Colonic mucosa (tissue), 4 donors: Measurements from ENCODE around the gene ETV3L. TPM values are rescaled to one million over a fixed set of nuclear protein-coding genes. Genes with fewer than 3 reads are reported as not detected.
A peak's percentile ranks its signal among the peaks of the same experiment; 100 is the strongest.

ENCODE experiments used
- DNase-seq: peaks from one replicate; pipeline ENCODE4 v3.0.0-alpha.2; 2020
- H3K27ac ChIP-seq: fragments of 200-600 bp; one replicate; pipeline ENCODE4 v1.8.0; 2021
- H3K27me3 ChIP-seq: fragments of 200-600 bp; one replicate; pipeline ENCODE4 v1.8.0; 2021
- H3K36me3 ChIP-seq: fragments of 200-600 bp; one replicate; pipeline ENCODE4 v1.8.0; 2021
- H3K4me1 ChIP-seq: fragments of 200-600 bp; one replicate; pipeline ENCODE4 v1.8.0; 2021; ENCODE audit warnings: mild to moderate bottlenecking
- H3K4me3 ChIP-seq: fragments of 200-600 bp; one replicate; pipeline ENCODE4 v1.8.0; 2021
- H3K9ac ChIP-seq, 2 donors: one replicate each; pipeline ENCODE4 v1.7.0; 2013; ENCODE audit warnings: control low read depth in 2 of 2, low read depth in 2 of 2, low read length in 2 of 2
- H3K9me3 ChIP-seq: fragments of 200-600 bp; one replicate; pipeline ENCODE4 v1.8.0; 2021
- intact Hi-C: fragments of 100-400 bp; cut with DNase I; formaldehyde crosslinking; loops from one replicate; pipeline ENCODE4 v1.14.1; 2022
- total RNA-seq, 2 donors: library from RNA; stranded (reverse); fragmentation: NEBNext Ultra II Directional in 1 of 2; extraction: Animal tissue kit (Norgen Biotek cat#: 25700) in 1 of 2; gene quantifications; one replicate each; pipeline ENCODE4 v1.2.1, GENCODE V29; 2021
- TF ChIP-seq, protein P1 (sequence below): fragments of 200-600 bp; IDR thresholded peaks from one replicate; pipeline ENCODE4 v1.8.0; 2022; ENCODE audit warnings: antibody characterized with exemption, mild to moderate bottlenecking
- donor health status: healthy.
- donor health status: DM: no; HTN: no; CAD: no.
- donor health status: DM: no; HTN: no; CAD: no.

Gene ETV3L
- total RNA-seq, 2 donors from 2014 or later: not detected

DNA sequence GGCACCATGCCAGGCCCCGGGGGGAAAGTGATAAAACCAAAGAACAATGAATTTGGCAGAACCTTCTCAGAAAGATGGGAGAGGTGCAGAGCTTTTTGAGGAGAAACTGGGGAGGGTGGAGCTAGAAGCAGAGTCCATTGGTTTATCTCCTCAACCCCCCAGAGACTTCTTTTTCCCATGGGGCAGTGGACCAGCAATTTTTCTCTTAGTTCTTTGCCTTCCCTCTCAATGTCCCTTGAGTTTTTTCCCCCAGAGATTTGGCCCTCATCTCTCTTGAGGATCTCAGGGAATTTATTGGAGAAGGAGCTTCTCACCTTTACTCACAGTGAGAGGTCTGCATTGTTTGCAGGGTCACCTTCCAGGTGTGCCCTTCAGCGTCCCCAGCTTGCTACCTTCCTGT, 48.8 kb downstream of the ETV3L start:
- H3K27ac ChIP-seq: no peak overlapping the region
- no peak for DNase-seq
- no peaks in the 10 kb centered on the region for H3K27me3 ChIP-seq
- no peaks in the 10 kb centered on the region for H3K4me1 ChIP-seq
- no peak overlapping the region for H3K4me3 ChIP-seq
- H3K9me3 ChIP-seq: no peaks in the 10 kb centered on the region
- TF ChIP-seq, protein P1, sequence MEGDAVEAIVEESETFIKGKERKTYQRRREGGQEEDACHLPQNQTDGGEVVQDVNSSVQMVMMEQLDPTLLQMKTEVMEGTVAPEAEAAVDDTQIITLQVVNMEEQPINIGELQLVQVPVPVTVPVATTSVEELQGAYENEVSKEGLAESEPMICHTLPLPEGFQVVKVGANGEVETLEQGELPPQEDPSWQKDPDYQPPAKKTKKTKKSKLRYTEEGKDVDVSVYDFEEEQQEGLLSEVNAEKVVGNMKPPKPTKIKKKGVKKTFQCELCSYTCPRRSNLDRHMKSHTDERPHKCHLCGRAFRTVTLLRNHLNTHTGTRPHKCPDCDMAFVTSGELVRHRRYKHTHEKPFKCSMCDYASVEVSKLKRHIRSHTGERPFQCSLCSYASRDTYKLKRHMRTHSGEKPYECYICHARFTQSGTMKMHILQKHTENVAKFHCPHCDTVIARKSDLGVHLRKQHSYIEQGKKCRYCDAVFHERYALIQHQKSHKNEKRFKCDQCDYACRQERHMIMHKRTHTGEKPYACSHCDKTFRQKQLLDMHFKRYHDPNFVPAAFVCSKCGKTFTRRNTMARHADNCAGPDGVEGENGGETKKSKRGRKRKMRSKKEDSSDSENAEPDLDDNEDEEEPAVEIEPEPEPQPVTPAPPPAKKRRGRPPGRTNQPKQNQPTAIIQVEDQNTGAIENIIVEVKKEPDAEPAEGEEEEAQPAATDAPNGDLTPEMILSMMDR: no peak
- H3K9ac ChIP-seq: no peak overlapping the region
- no peaks in the 10 kb centered on the region for H3K36me3 ChIP-seq
- intact Hi-C loops: no loop called here

DNA sequence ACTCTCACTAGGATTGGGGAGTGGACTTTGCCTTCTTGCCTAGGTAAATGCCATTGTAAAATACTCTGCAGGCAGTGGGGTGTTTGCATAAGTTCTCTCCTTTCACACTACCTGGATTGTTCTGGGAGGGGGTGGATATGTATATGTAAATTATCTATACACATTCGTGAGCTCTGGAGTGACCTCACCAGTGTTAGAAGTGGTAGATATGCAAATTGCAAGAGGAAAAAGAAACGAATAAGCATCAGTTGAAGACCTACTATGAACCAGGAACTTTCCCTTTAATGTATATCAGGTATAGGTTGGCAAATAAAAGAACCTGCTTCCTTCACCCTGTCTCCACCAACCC, 52.6 kb downstream of the ETV3L start:
- H3K9me3 ChIP-seq: no peaks in the 10 kb centered on the region
- no peaks in the 10 kb centered on the region for H3K36me3 ChIP-seq
- DNase-seq: no peak
- H3K4me3 ChIP-seq: peak overlapping the region; percentile 48
- no peak overlapping the region for H3K9ac ChIP-seq
- H3K4me1 ChIP-seq: peaks cover 3% of the 10 kb centered on the region
- peak overlapping the region; percentile 89 for H3K27ac ChIP-seq
- no peaks in the 10 kb centered on the region for H3K27me3 ChIP-seq
- intact Hi-C loops: no loop called here
- TF ChIP-seq, protein P1: no peak

DNA sequence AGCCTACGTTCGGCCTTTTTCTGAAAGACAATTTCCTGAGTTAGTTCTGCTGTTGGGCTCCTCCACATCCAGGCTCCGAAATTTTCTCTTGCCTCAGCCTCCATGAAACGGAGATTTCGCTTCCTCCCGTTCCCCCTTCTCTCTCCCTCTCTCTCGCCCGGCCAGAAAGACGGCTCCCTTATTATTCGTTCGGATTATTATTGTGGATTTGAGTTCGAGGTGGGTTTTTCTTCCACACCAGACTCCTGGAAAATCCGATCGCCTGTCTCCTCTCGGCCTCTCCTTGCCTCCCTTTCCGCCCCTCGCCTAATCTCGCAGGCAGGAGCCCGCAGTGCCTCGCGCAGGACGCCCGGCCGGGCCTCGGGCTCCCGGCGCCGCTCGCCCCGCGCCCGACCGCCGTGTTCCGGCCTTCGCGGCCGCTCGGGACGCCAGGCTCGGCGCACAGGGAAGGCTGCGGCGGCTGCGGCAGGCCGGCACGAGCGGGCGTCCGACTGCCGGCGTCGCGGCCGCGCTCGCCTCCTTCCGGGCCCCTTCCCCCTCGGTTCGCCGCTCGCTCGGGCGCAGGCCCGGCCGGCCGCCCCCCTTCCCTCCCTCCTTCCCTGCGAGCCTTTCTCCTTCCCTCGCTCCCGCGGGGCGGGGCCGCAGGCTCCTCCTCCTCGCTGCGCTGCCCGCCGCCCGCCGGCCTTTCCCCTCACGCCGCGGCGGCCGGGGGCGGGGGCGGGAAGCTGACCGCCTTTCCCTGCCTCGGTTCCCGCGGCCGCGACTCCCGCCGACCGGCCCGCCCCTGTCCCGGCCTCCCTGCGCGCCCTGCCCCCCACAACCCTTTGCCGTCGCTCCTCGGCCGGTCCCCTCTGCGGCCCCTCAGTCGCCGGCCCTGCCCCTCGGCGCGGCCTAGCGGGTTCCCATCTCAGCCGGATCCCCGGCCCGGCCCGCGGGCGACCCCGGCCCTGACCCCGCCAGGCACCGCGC, 54.1 kb downstream of the ETV3L start, which contains the start of gene ARHGEF11:
ARHGEF11 (minus strand) TSS at position 493 of the 969 bp plus-strand sequence. CDS start 1,412 bp downstream, outside the sequence.
- peaks cover 7% of the 10 kb centered on the region for H3K4me1 ChIP-seq
- H3K9me3 ChIP-seq: no peaks in the 10 kb centered on the region
- H3K27ac ChIP-seq: peak within 1 kb of the TSS; percentile 89
- no peaks in the 10 kb centered on the region for H3K27me3 ChIP-seq
- H3K36me3 ChIP-seq: no peaks in the 10 kb centered on the region
- TF ChIP-seq, protein P1: no peak
- intact Hi-C loops: no loop called here
- peak within 1 kb of the TSS; percentile 48 for H3K4me3 ChIP-seq
- peak; percentile 92 for DNase-seq
- peak within 1 kb of the TSS; percentile 79 to 81 for H3K9ac ChIP-seq

DNA sequence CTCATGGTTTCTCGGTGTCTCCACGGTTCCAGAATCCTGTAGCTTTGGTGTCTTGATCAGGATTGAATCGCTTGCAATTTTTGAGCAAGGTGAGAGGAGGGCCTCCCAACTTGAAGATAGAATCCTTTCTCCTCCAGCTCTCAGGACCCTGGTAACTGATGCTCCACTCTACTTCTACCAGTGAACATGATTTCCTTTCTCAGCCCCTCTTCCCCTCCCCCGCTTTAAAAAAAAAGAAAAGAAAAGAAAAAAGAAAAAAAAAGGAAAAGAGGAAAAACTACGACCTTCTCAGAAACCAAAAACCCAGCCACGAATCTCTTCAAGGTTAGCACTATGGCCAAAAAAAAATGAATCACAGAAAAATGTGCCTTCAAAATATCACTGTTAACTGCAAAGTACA, 55.3 kb downstream of the ETV3L start:
- H3K4me3 ChIP-seq: peak overlapping the region; percentile 48
- H3K27me3 ChIP-seq: no peaks in the 10 kb centered on the region
- H3K36me3 ChIP-seq: no peaks in the 10 kb centered on the region
- peaks cover 7% of the 10 kb centered on the region for H3K4me1 ChIP-seq
- TF ChIP-seq, protein P1: no peak
- H3K9me3 ChIP-seq: no peaks in the 10 kb centered on the region
- peak overlapping the region; percentile 89 for H3K27ac ChIP-seq
- no peak for DNase-seq
- H3K9ac ChIP-seq: peak overlapping the region in 1 of 2 donors; percentile 1
- intact Hi-C loops: no loop called here

DNA sequence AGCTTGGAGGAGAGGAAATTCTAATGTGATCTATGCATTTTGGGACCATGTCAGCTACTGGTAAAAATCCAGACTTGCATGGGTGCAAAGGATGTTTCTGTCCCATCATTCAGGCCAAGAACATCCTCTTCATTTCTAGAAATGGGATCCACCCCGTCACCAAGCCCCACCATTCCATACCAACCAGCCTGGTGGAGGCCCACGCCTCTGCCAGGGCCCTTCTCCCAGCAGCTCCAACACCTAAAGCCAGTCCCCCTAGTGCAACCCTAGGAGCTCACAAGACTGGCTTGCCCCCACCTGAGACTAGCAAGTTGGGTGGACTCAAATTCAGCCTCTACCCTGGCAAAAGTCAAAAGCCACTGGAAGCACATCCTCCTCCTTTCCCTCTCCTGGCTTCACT, 55.9 kb downstream of the ETV3L start:
- peak overlapping the region in 1 of 2 donors; percentile 45 for H3K9ac ChIP-seq
- intact Hi-C loops: no loop called here

More for the DNA sequence above, 55.9 kb downstream of the ETV3L start:
- peak overlapping the region; percentile 48 for H3K4me3 ChIP-seq
- TF ChIP-seq, protein P1: no peak
- H3K27ac ChIP-seq: no peak overlapping the region
- no peaks in the 10 kb centered on the region for H3K27me3 ChIP-seq
- peaks cover 7% of the 10 kb centered on the region for H3K4me1 ChIP-seq
- DNase-seq: no peak
- H3K9me3 ChIP-seq: no peaks in the 10 kb centered on the region
- no peaks in the 10 kb centered on the region for H3K36me3 ChIP-seq
